Measurements from ENCODE around the gene CNTNAP2. TPM values are rescaled to one million over a fixed set of nuclear protein-coding genes. Genes with fewer than 3 reads are reported as not detected.

Gene CNTNAP2
- total and polyA plus RNA-seq, 2 of the 4 experiments (the other 2 are of a cell fraction) = not detected

GRCh38 chr7:146423446-146423845 is 306.8 kb downstream of the CNTNAP2 start:
- Histone ChIP-seq H4K8ac (ENCODE audit: low read depth in 2 of 2, low read length in 2 of 2) (no peak overlapping the region), H2AK5ac (ENCODE audit: low read depth, low read length) (no peak overlapping the region), H3K4me2 (ENCODE audit: low read depth, low read length) (no peak overlapping the region), H4K20me1 (ENCODE audit: insufficient read depth, low read length) (no peaks in the 10 kb centered on the region), H2AFZ (replicated peaks; ENCODE audit: low read length, poor library complexity) (no peak overlapping the region), H2AK9ac (replicated peaks; ENCODE audit: low read depth, low read length, poor library complexity) (no peak overlapping the region), H2BK20ac (ENCODE audit: low read depth, low read length) (no peak overlapping the region), H3K4ac (ENCODE audit: low read depth, low read length) (no peak overlapping the region), H2BK120ac (ENCODE audit: low read depth, low read length) (no peak overlapping the region), H3K4me3 (ENCODE audit: insufficient read depth, low read depth, low read length) (no peak overlapping the region), H3K14ac (replicated peaks; ENCODE audit: low read depth, low read length) (no peak overlapping the region), H3K27me3 (ENCODE audit: control insufficient read depth, insufficient read depth, low read length) (no peaks in the 10 kb centered on the region), H2BK15ac (ENCODE audit: low read depth, low read length) (no peak overlapping the region), H4K91ac (ENCODE audit: insufficient read depth, low read depth, low read length) (no peak overlapping the region), H3K9ac (ENCODE audit: low read depth, low read length) (no peak overlapping the region), H3K36me3 (ENCODE audit: control insufficient read depth, insufficient read depth, low read length) (no peaks in the 10 kb centered on the region), H3K27ac (ENCODE audit: insufficient read depth, low read length) (no peak overlapping the region), H3K9me1 (ENCODE audit: insufficient read depth, low read length) (no peaks in the 10 kb centered on the region), H3K56ac (ENCODE audit: extremely low read depth, insufficient read depth, low read length) (no peak overlapping the region), H3K79me1 (ENCODE audit: low read depth in 1 of 2, low read length in 2 of 2) (no peaks in the 10 kb centered on the region), H2BK5ac (ENCODE audit: low read depth, low read length, poor library complexity, severe bottlenecking) (no peak overlapping the region), H3K9me3 (ENCODE audit: control insufficient read depth, insufficient read depth, low read length) (0 out of 2 replicates have a peak, but pooled peaks cover 1% of the 10 kb centered on the region), H3K4me1 (ENCODE audit: control insufficient read depth, insufficient read depth, low read length) (no peaks in the 10 kb centered on the region), H3K18ac (ENCODE audit: low read depth, low read length) (no peak overlapping the region), H4K5ac (ENCODE audit: low read depth, low read length) (no peak overlapping the region), H3K23ac (ENCODE audit: low read depth, low read length) (no peak overlapping the region)
- ChIA-PET POLR2A (ENCODE audit: unreplicated experiment) (no interaction called here), CTCF (no interaction called here)
- no CpG with 5 or more reads among the region's 1 CpG for WGBS, 2 experiments (ENCODE audit: extremely low coverage in 2 of 2, insufficient read length in 1 of 2)
- no TSS peak for BruUV-seq (replicated peaks)
- in situ Hi-C loops (cut with MboI; ENCODE audit: low sequenced_read_pairs) = no loop called here
- ATAC-seq (ENCODE audit: low read depth) (no peak), DNase-seq (no peak)
- intact Hi-C loops (cut with micrococcal nuclease) = no loop called here
- TF ChIP-seq, protein P1, sequence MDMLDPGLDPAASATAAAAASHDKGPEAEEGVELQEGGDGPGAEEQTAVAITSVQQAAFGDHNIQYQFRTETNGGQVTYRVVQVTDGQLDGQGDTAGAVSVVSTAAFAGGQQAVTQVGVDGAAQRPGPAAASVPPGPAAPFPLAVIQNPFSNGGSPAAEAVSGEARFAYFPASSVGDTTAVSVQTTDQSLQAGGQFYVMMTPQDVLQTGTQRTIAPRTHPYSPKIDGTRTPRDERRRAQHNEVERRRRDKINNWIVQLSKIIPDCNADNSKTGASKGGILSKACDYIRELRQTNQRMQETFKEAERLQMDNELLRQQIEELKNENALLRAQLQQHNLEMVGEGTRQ (IDR thresholded peaks at IDR 0.05; ENCODE audit: low read depth, low read length) = no peak
- no peak for TF ChIP-seq MAZ (IDR thresholded peaks at IDR 0.05; ENCODE audit: borderline replicate concordance, low read depth, low read length)
- TF ChIP-seq BHLHE40 (IDR thresholded peaks at IDR 0.05; ENCODE audit: low read depth, low read length) = no peak
- dilution Hi-C loops (cut with HindIII; ENCODE audit: low sequenced_read_pairs, unreplicated experiment) = no loop called here
